Epidermal melanocyte (primary cell): ENCODE measurements around the gene SCN5A.
"Not testable (repeated sequence)": the region's sequence is repeated elsewhere in the genome, so short reads cannot be mapped to it uniquely, and the experiment has no call there.

Experiments used
- DNase-seq: peaks from one replicate; pipeline ENCODE4 v3.0.0; 2011; ENCODE audit warnings: low spot score; ENCODE audit not compliant: insufficient read length

SCN5A gene

DNA sequence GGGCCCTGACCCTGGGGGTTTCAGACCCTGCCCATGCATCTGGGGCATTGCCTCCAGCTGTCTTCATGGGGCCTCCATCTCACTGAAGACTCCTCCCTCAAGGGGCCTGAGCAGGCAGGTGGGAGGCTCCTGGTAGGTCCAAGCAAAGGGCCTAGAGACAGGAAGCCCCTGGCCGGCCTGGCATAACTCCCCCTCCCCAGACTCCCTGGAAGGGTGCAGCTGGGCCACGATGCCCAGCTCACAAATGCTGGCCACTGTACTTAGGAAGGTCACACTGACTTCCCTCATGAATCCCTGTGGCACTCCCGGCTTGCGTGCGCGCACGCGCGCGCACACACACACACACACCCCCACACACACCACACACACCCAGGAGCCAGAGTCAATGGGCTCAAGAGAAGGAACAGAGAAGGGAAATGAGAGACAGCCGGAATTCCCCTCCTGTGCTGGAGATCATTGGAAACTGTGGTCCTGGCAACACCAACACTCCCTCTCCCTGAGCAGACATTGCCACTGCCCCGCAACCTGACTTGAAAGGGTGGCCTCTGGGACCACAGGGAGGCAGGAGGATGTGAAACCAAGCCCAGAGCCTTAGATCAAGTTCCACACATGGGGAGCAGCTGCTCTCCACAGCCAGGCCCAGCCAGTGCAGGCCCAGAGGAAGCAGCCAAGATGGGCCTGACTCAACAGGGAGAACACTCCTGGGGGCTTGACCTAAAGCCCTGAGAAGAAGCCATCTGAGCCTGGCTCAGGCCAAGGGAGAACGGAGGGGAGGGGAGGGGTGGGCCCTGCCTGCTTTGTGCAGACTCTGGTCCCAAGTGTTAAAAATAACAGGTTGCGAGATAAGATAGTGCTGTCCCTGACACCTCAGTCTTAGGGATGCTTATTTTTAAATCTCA is 69.7 kb downstream of the SCN5A start:
- no peak for DNase-seq

DNA sequence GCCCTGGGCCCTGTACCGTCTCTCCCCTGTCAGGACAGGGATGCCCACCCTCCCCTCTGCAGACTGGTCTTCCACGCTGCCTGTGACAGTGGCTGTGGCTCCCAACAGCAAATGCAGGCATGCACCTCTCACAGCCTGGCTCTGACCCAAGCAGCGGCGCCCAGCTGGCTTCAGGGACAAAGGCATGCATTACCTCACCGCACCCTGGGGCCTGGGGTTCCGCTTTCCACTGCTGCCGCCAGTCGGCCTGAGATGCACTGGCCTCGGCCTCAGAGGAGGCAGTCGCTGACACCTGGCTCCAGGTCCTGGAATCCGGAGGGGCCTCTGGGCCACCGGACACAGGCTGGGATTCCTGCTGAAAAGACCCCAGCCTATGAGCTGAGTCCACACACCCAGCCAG is 70.3 kb downstream of the SCN5A start:
- no peak for DNase-seq

DNA sequence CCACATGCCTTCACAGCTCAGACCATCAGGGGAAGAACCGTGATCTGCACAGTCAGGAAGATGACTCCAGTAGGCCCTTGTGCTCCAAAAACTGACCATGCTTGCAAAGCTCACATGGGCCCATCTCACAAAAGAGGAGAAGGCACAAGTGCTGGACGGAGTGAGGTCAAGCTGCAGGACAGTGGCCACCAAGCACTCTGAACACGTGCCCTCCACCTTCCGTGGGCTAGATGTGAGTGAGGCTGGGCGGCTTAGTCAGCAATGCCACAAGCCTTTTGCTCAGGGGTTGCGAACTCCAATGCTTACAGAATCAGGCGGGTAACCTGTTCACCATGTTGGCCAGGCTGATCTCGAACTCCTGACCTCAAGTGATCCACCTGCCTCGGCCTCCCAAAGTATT is 70.9 kb downstream of the SCN5A start:
- DNase-seq = no peak

GRCh38 chr3:38578081-38578475 is 71.4 kb downstream of the SCN5A start:
- DNase-seq = no peak

- no peak for DNase-seq
Measured at GRCh38 chr3:38577371-38578080, 72.0 kb downstream of the SCN5A start.

DNA sequence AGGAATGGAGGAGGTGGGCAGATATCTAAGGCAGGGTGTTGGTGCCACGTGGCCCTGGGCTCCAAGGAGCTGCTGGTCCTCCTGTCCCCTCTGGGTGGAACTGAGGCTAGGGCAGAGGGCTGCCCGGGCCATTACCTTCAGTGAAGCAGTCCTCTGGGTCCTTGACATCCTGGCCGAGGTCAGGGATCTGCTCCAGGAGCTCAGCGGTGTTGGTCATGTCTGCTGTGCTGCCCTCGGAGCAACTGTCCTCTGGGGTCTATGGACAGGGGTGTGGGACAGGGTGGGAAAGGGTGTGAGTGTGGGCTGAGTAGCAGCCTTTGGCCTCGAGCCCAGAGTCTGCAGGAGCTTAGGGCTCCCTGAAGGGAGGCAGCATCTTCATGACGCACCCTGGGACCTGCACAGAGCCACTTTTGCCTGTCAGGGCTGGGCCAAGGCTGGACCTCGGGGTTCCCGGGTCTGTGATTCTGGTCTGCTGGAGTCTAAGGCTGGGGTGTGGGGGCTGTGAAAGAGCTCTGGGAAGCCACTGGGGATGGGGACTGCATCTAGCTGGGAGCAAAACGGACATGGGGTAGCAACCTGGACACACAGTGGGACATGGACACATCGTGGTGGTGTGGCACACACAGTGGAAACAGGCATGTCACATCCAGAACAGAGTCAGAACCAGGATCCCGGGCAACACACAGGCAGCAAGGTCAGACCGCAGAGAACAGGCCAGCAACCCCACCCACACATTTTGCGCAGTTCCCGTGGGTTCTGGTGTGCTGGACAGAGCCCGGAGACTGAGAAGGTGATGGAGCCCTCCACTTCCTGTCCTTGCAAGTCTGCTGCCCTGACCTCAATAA is 72.7 kb downstream of the SCN5A start:
- no peak for DNase-seq

DNA sequence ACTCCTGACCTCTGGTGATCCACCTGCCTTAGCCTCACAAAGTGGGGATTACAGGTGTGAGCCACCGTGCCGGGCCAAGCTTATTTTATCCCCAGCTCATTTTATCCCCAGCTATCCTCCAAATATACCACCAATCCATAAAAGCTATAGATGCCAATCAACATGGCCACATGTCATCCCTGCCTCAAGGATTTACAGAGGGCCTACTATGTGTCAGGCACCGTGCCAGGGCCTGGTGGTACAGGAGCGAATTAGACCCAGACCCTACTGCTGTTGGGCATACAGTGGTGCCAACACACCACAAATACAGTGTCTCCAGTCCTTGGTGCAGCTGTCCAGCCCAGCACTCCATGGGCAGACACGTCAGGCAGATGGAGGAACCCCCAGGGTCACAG is 73.4 kb downstream of the SCN5A start:
- DNase-seq = no peak

- no peak for DNase-seq
Measured at GRCh38 chr3:38575279-38575843, 74.1 kb downstream of the SCN5A start.

GRCh38 chr3:38574411-38575278 is 74.8 kb downstream of the SCN5A start:
- no peak for DNase-seq

GRCh38 chr3:38573556-38573955 is 75.9 kb downstream of the SCN5A start:
- DNase-seq = no peak

- no peak for DNase-seq
Measured at GRCh38 chr3:38573111-38573510, 76.4 kb downstream of the SCN5A start.

DNA sequence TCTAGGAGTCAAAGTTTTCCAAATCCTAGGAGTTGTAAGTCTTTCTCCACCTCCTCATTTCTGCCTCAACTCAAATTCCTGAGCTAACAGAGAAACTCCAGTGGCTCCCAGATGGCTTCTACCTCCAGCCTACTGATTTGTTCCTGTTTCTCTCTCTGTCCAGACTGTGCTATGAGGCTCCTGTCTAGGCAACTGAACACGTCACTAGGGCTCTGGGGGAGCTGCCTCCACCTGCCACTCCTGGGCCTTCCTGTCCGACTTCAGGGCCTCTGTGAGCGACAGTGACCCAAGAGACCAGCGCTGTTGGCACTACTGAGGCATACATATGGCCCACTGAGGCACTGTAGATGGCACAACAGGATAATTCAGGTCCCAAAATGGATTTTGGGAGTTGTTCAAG is 82.0 kb downstream of the SCN5A start:
- no peak for DNase-seq

DNA sequence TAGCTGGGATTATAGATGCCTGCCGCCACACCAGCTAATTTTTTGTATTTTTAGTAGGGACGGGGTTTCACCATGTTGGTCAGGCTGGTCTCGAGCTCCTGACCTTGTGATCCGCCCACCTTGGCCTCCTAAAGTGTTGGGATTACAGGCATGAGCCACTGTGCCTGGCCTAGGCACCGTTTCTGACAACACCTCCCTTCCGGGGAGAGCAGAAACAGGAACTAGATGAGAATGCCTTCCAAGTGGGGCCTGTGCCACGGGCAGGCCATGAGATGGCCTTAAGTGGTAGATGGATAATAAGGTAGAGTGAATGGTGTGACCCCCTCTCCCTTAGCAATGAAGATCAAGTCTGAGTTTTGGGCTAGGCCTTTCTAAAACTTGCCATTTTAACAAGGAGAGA is 82.7 kb downstream of the SCN5A start:
- DNase-seq = not testable (repeated sequence)

- no peak for DNase-seq
Measured at GRCh38 chr3:38566215-38566528, 83.3 kb downstream of the SCN5A start.

- no peak for DNase-seq
Measured at GRCh38 chr3:38565339-38566214, 83.9 kb downstream of the SCN5A start.

GRCh38 chr3:38564631-38565338 is 84.7 kb downstream of the SCN5A start:
- no peak for DNase-seq

DNA sequence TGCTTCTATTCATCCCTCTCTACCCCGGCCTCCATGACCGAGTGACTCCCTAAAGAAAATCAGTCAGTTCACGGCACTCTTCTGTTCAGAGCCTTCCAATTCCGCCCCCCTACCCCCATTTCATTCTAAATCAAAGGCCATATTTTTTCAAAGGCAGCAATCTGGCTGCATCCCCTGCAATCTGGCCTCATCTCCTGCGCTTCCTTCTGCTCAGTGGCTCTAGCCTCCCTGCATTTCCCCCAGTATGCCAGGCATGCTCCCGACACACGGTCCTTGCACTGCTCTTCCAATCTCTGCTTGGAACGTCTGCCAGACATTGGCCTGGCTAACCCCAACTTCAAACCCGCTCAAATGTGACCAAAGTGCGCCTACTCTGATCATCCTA is 85.6 kb downstream of the SCN5A start:
- DNase-seq = no peak

- no peak for DNase-seq
Measured at GRCh38 chr3:38563070-38563885, 86.2 kb downstream of the SCN5A start.
